GM12801 (cell line): Measurements from ENCODE around the gene ADARB2.

Experiments
- TF ChIP-seq, protein P1 (sequence below): IDR thresholded peaks from one replicate; pipeline ENCODE4 v1.5.1; 2011; ENCODE audit warnings: control low read depth; ENCODE audit not compliant: insufficient read length; ENCODE audit errors: extremely low read depth

Gene ADARB2

DNA sequence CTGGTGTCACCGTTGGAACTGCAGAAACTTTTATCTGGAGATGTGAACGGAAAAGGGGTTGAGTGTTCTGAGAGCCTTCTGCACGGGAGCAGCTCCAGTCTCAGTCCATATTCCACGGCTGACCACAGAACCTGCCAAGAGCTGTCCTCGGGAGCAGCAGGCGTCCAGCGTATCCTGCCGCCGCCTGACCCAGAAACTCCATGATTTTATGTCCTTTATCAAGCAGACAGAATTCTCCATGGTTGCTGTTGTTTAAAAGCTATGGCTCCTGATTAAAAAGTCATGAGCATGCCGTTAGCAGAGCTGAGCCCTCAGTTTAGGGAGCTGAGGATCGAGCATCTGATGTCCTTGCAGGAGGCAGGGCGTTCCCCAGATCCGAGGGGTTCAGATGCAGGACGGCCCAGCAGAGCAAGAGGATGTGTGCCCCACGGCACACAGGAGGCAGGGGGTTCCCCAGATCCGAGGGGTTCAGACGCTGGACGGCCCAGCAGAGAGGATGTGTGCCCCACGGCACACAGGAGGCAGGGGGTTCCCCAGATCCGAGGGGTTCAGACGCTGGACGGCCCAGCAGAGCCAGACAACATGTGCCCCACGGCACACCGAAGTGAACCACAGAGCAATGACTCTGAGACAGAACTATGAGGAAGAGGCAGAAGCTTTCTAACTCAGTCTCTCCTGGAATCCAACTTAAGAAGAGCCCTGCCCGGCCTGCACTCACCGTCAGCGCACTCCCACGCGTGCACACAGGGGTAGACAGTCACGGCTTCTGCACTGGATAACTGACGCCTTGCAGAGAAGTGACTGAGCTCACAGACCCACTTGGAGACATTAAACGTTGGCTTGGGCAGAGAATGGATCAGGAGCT is 584.7 kb downstream of the ADARB2 start:
- TF ChIP-seq, protein P1, sequence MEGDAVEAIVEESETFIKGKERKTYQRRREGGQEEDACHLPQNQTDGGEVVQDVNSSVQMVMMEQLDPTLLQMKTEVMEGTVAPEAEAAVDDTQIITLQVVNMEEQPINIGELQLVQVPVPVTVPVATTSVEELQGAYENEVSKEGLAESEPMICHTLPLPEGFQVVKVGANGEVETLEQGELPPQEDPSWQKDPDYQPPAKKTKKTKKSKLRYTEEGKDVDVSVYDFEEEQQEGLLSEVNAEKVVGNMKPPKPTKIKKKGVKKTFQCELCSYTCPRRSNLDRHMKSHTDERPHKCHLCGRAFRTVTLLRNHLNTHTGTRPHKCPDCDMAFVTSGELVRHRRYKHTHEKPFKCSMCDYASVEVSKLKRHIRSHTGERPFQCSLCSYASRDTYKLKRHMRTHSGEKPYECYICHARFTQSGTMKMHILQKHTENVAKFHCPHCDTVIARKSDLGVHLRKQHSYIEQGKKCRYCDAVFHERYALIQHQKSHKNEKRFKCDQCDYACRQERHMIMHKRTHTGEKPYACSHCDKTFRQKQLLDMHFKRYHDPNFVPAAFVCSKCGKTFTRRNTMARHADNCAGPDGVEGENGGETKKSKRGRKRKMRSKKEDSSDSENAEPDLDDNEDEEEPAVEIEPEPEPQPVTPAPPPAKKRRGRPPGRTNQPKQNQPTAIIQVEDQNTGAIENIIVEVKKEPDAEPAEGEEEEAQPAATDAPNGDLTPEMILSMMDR: no peak

DNA sequence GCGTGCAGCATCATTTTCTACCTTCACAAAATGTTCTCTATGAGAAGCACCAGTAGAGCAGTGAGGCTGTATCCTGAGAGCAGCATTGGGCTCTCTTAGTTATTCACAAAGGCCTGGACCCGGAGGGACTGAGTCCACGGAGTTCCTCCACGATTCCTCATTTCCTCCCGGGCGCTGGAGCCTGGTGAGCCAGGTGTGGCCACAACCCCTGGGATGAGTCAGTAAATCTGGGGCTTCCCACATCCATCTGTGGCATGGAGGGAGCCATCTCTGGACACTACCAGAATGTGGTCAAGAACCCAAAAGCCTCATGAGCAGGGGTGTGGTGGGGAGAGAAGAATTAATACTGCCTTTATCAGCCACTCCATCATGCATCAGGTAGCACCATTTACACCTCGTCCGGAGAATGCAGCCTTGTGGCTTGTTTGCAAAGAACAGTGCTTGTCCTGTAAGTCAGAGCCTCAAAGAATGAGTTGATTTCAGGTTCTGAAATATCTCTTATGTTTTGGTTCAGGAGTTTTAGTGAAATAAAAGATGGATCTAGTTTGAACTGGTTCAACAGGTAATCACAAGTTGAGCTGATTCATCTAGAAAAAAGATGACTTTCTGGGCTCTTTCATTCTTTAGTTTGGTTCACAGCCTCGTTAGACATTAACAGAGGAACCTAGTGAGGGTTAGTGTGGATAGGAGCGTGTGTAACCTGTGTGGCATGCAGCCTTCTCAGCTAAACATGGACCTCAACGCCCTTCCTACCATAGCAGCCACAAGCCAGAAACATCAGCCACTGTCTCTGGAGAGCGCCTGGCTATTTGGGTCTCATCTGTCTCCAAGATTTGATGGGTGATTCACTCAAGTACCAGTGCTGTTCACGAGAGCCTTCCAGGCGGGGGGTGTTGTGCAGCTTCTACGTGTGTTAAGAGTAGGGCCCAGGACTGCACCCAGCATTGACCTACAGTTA is 586.0 kb downstream of the ADARB2 start:
- TF ChIP-seq, protein P1: no peak

GRCh38 chr10:1150638-1150955 is 586.7 kb downstream of the ADARB2 start:
- TF ChIP-seq, protein P1: no peak

DNA sequence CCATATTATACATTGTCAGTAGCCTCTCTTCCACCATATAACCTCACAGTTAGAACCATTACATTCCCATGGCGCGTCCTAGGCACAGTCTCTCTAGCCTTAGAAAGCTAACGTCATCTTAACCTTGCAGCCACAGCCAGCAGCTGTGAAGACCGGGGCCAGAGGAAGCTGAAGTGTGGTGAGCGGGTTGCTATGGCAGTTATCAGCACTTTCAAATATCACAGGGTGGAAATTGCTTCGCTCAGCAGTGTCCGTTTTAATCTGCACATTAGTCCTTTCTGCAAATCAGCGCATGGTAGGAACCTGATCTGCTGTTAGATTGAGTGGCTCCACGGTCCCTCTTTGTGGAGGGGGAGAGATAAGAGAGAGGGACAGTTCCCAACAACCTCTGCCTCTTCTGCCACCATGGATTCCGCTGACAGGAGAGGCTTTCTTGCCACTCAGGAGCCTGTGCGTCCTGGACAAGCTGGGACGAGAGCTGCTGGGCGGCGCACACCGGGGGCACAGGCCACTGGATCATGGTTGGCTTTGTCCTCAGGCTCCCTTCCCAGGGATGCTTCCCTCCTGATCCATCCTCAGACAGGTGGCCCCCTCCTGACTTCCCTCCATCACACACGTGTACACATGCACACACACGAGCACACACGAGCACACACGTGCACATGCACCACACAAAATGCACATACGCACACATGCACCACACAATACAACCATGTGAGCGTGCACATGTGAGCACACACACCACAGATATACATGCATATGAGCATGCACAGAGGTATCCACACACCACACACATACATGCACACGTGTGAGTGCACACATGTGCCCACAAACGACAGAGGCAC is 587.3 kb downstream of the ADARB2 start:
- TF ChIP-seq, protein P1: no peak

DNA sequence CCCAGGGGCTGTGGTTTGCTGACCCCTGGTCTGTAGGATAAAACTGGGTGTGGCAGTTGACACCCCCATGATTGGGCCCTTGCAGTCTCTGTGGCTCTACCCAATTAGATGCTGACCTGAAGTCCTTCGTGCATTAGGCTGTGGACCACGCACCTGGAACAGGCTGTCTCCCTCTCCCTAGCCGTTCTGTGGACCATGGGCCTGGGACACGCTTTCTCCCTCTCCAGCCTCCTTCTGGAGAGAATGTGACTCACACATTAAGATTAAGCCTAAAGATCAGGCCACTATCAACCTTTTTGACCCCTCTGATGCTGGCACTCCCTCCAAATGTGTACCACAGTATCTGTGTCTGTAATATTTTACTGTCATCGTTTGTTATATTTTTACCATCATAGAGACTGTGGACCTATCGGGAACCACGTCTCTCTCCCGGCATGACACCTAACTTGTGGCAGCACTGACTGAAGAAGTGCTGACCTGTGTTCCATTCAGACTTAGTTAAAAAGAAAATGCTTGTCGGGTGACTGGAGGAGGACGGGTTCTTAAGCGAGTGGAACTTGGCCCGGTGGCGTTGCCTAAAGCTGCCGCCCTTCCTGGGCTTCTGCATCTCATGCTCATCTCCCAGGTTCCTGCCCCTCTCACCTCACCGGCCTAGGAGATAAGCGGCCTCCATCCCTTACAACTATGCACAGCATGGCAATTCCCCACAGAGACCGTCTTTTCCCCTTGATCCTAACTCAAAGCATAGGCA is 588.3 kb downstream of the ADARB2 start:
- TF ChIP-seq, protein P1: no peak

- TF ChIP-seq, protein P1: no peak
These were observed 589.5 kb downstream of the ADARB2 start for GRCh38 chr10:1147810-1148209.
